Endothelial cell of umbilical vein (primary cell): Measurements from ENCODE around the gene REPS2.

ENCODE experiments used
- EZH2 ChIP-seq: IDR thresholded peaks from 2 replicates; pipeline ENCODE4 v1.6.1; 2012; ENCODE audit warnings: borderline replicate concordance, low read depth, mild to moderate bottlenecking, moderate library complexity, low read length, inconsistent platforms; ENCODE audit not compliant: severe bottlenecking
- GATA2 ChIP-seq: IDR thresholded peaks from 2 replicates; pipeline ENCODE4 v1.7.0; 2011; ENCODE audit warnings: low read depth, mild to moderate bottlenecking, moderate library complexity, mixed read lengths, low read length; ENCODE audit not compliant: insufficient read length, insufficient read depth
- POLR2A ChIP-seq: IDR thresholded peaks from 2 replicates; pipeline ENCODE4 v1.6.1; 2012; ENCODE audit warnings: low read depth, mild to moderate bottlenecking, control low read depth, low read length
- POLR2AphosphoS5 ChIP-seq: IDR thresholded peaks from 2 replicates; pipeline ENCODE4 v1.6.1; 2012; ENCODE audit warnings: low read depth, mild to moderate bottlenecking, control low read depth, low read length, moderate library complexity; ENCODE audit not compliant: insufficient read depth
- TF ChIP-seq, protein P1 (sequence below), 2 donors: IDR thresholded peaks; 1 replicate in 1 of 2; 2 replicates in 1 of 2; pipeline ENCODE4 v1.5.1; 2011; ENCODE audit warnings: low read length in 2 of 2, mild to moderate bottlenecking in 2 of 2, moderate library complexity in 2 of 2, control low read depth in 1 of 2, inconsistent platforms in 1 of 2, low read depth in 1 of 2; ENCODE audit not compliant: insufficient read depth in 1 of 2; ENCODE audit errors: extremely low read depth in 1 of 2
- TF ChIP-seq, protein P2 (sequence below): IDR thresholded peaks from 2 replicates; pipeline ENCODE4 v1.6.1; 2011; ENCODE audit not compliant: insufficient read depth, insufficient read length

DNA sequence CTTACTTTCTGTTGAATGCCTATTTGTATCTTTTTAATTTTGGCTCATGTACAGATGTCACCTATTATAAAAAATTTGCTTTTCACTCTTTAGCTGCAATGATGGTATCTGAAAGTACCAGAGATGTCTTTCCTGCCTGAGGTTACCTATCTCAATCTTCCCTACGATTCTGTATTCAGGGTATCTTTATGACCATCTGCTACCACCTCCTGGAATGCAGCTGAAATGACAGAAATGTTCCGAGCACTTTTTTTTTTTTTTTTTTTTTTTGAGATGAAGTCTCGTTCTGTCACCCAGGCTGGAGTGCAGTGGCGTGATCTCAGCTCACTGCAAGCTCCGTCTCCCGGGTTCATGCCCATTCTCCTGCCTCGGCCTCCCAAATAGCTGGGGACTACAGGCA lies 136.4 kb downstream of the REPS2 start:
- TF ChIP-seq, protein P1, sequence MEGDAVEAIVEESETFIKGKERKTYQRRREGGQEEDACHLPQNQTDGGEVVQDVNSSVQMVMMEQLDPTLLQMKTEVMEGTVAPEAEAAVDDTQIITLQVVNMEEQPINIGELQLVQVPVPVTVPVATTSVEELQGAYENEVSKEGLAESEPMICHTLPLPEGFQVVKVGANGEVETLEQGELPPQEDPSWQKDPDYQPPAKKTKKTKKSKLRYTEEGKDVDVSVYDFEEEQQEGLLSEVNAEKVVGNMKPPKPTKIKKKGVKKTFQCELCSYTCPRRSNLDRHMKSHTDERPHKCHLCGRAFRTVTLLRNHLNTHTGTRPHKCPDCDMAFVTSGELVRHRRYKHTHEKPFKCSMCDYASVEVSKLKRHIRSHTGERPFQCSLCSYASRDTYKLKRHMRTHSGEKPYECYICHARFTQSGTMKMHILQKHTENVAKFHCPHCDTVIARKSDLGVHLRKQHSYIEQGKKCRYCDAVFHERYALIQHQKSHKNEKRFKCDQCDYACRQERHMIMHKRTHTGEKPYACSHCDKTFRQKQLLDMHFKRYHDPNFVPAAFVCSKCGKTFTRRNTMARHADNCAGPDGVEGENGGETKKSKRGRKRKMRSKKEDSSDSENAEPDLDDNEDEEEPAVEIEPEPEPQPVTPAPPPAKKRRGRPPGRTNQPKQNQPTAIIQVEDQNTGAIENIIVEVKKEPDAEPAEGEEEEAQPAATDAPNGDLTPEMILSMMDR (IDR thresholded peaks at IDR 0.05; ENCODE audit: extremely low read depth in 1 of 2, insufficient read depth in 1 of 2, low read depth in 1 of 2, low read length in 2 of 2), result no peak
- TF ChIP-seq EZH2 (no peak), POLR2A (no peak), POLR2AphosphoS5 (no peak), GATA2 (no peak)
- TF ChIP-seq, protein P2, sequence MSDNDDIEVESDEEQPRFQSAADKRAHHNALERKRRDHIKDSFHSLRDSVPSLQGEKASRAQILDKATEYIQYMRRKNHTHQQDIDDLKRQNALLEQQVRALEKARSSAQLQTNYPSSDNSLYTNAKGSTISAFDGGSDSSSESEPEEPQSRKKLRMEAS, result no peak
